ENCODE measurements around the gene CRYAB.

- no peak for TF ChIP-seq FOXM1 (IDR thresholded peaks at IDR 0.05; ENCODE audit: borderline replicate concordance)
- TF ChIP-seq ARNT (IDR thresholded peaks at IDR 0.05): no peak
- no peak for TF ChIP-seq FOXK2 (IDR thresholded peaks at IDR 0.05)
- no peak for TF ChIP-seq ZNF384 (IDR thresholded peaks at IDR 0.05)
- TF ChIP-seq TARDBP (IDR thresholded peaks at IDR 0.05): no peak
- TF ChIP-seq SP1 (IDR thresholded peaks at IDR 0.05): no peak
- TF ChIP-seq LEF1 (IDR thresholded peaks at IDR 0.05; ENCODE audit: borderline replicate concordance): no peak
- TF ChIP-seq FOXA1 (IDR thresholded peaks at IDR 0.05): no peak
- TF ChIP-seq SUZ12 (IDR thresholded peaks at IDR 0.05): no peak
These were observed 15.2 kb upstream of the CRYAB start for GRCh38 chr11:111926505-111927391.

Data from HEK293T (cell line).